GM19099 (cell line): Measurements from ENCODE around the gene CFAP20DC.

Source experiments
- POLR2A ChIP-seq: IDR thresholded peaks from 3 replicates; pipeline ENCODE4 v1.6.1; 2011; ENCODE audit warnings: low read depth; ENCODE audit not compliant: insufficient read length; ENCODE audit errors: extremely low read depth

The CFAP20DC gene

GRCh38 chr3:58866079-58866478 lies 183.7 kb downstream of the CFAP20DC start:
- TF ChIP-seq POLR2A = no peak

- no peak for TF ChIP-seq POLR2A
Observed at GRCh38 chr3:58864480-58864879, 185.3 kb downstream of the CFAP20DC start.

- TF ChIP-seq POLR2A = no peak
Observed at GRCh38 chr3:58863206-58863605, 186.6 kb downstream of the CFAP20DC start.

GRCh38 chr3:58861551-58861950 lies 188.3 kb downstream of the CFAP20DC start:
- TF ChIP-seq POLR2A = no peak

GRCh38 chr3:58858126-58858525 lies 191.7 kb downstream of the CFAP20DC start:
- no peak for TF ChIP-seq POLR2A

- no peak for TF ChIP-seq POLR2A
Observed at GRCh38 chr3:58857402-58857801, 192.4 kb downstream of the CFAP20DC start.

GRCh38 chr3:58848826-58849225 lies 201.0 kb downstream of the CFAP20DC start:
- TF ChIP-seq POLR2A = no peak

GRCh38 chr3:58840949-58841348 lies 208.9 kb downstream of the CFAP20DC start:
- TF ChIP-seq POLR2A = no peak

- no peak for TF ChIP-seq POLR2A
Observed at GRCh38 chr3:58839964-58840363, 209.9 kb downstream of the CFAP20DC start.

- no peak for TF ChIP-seq POLR2A
Observed at GRCh38 chr3:58839187-58839586, 210.6 kb downstream of the CFAP20DC start.

GRCh38 chr3:58837856-58838255 lies 212.0 kb downstream of the CFAP20DC start:
- TF ChIP-seq POLR2A = no peak

GRCh38 chr3:58837141-58837843 lies 212.5 kb downstream of the CFAP20DC start:
- no peak for TF ChIP-seq POLR2A

GRCh38 chr3:58835086-58835485 lies 214.7 kb downstream of the CFAP20DC start:
- no peak for TF ChIP-seq POLR2A

GRCh38 chr3:58833491-58833890 lies 216.3 kb downstream of the CFAP20DC start:
- no peak for TF ChIP-seq POLR2A

GRCh38 chr3:58829321-58830000 lies 220.4 kb downstream of the CFAP20DC start:
- no peak for TF ChIP-seq POLR2A

GRCh38 chr3:58824777-58825176 lies 225.0 kb downstream of the CFAP20DC start:
- no peak for TF ChIP-seq POLR2A
